OCI-LY3 (cell line): ENCODE measurements around the gene RAMP1.

Source experiments
- H2AFZ ChIP-seq: fragments of 200-600, 300-600 bp; shearing (Covaris generic); 2 replicates; pipeline ENCODE4 v1.6.0; 2014; ENCODE audit warnings: antibody characterized with exemption, low read depth, low read length
- H3K27ac ChIP-seq: fragments of 200-600, 300-600 bp; sonication (generic); 2 replicates; pipeline ENCODE4 v1.5.1; 2014; ENCODE audit warnings: mild to moderate bottlenecking, low read length, moderate library complexity, mixed read lengths
- H3K27me3 ChIP-seq: fragments of 200-600, 300-600 bp; sonication (generic); 2 replicates; pipeline ENCODE4 v1.6.1; 2014; ENCODE audit warnings: low read depth, low read length, mixed read lengths
- H3K36me3 ChIP-seq: fragments of 200-600, 300-600 bp; sonication (generic); replicated peaks from 2 replicates; pipeline ENCODE3; 2014; ENCODE audit warnings: low read depth, low read length, mixed read lengths
- H3K4me1 ChIP-seq: fragments of 300-600, 200-600 bp; sonication (generic); 2 replicates; pipeline ENCODE4 v1.6.1; 2014; ENCODE audit warnings: low read length, mixed read lengths
- H3K4me2 ChIP-seq: fragments of 200-600, 300-600 bp; sonication (generic); 2 replicates; pipeline ENCODE4 v1.6.1; 2014; ENCODE audit warnings: low read length, mixed read lengths
- H3K4me3 ChIP-seq: fragments of 300-600, 200-600 bp; sonication (generic); 2 replicates; pipeline ENCODE4 v1.5.1; 2014; ENCODE audit warnings: antibody characterized with exemption, mild to moderate bottlenecking, low read length, moderate library complexity
- H3K79me2 ChIP-seq: fragments of 300-600, 200-600 bp; shearing (Covaris generic); 2 replicates; pipeline ENCODE4 v1.6.1; 2014; ENCODE audit warnings: mild to moderate bottlenecking, low read length, mixed read lengths
- H3K9ac ChIP-seq: fragments of 300-600, 200-600 bp; shearing (Covaris generic); 2 replicates; pipeline ENCODE4 v1.6.0; 2014; ENCODE audit warnings: mild to moderate bottlenecking, low read length, moderate library complexity
- H3K9me3 ChIP-seq: fragments of 200-600, 300-600 bp; shearing (Covaris generic); 2 replicates; pipeline ENCODE4 v1.6.1; 2014; ENCODE audit warnings: low read length, mixed read lengths; ENCODE audit not compliant: insufficient read depth
- H4K20me1 ChIP-seq: fragments of 200-600, 300-600 bp; sonication (generic); 2 replicates; pipeline ENCODE4 v1.6.1; 2016; ENCODE audit warnings: low read length, mixed read lengths; ENCODE audit not compliant: insufficient read depth
- EZH2phosphoT487 ChIP-seq: fragments of 200-600 bp; shearing (Covaris generic); IDR thresholded peaks from 2 replicates; pipeline ENCODE4 v1.6.1; 2018; ENCODE audit warnings: antibody characterized with exemption, mixed run types, low read depth
- TF ChIP-seq, protein P1 (sequence below): fragments of 200-600, 300-600 bp; sonication (generic); IDR thresholded peaks from 2 replicates; pipeline ENCODE4 v1.5.1; 2014; ENCODE audit warnings: antibody characterized with exemption, low read length, low read depth

Gene RAMP1

DNA sequence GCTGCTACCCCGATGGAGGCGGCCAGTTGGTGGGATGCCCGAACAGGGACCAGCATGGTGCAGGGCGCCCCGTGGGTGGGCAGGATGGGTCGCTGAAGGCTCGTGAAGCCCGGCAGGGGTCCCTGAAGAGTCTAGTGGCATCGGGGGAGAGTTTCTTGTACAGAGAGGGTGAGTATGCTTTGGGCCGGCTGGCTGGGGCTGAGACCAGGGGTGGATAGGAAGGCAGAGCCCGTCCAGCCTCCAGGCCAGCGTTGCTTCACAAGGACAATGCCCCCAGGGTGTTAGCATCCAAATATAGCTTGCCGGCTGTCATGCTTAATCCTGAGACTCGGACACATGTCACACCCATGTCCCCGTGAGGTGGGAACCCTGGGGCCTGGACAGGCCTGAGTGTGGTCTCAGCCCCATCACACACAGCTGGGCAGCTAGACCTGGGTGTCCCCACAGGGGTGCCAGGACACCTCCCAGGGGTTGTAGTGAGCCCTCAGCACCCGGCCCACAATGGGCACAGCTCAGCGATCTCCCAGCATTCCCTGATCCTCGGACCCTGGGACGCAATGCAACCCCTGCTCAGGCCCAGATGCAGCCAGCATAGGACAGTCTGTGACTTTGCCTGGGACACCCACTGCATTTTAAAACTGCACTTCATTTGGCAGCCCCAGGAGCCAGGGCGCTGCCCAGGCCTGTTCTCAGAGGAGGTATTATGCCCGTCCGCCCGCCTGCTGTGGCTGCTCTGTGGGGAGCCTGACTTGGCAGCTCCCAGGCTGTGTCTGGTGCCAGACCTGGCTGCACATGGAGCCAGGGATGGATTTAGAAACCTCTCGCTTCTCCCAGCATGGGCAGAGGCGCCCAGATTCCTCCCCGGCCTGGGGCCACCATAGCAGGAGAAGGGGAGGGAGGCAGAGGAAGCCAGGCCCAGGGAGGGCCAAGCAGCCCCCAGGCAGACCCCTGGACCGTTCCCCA, 36.4 kb downstream of the RAMP1 start:
- Histone ChIP-seq H3K4me1 (peaks cover 43% of the 10 kb centered on the region), H3K9ac (no peak overlapping the region), H4K20me1 (no peaks in the 10 kb centered on the region), H3K79me2 (no peaks in the 10 kb centered on the region; the same call in 1 of the 2 replicates), H3K27me3 (no peaks in the 10 kb centered on the region), H3K4me2 (no peak overlapping the region), H3K36me3 (no peaks in the 10 kb centered on the region), H3K27ac (no peak overlapping the region), H2AFZ (no peak overlapping the region), H3K4me3 (no peak overlapping the region), H3K9me3 (no peaks in the 10 kb centered on the region)
- TF ChIP-seq, protein P1, sequence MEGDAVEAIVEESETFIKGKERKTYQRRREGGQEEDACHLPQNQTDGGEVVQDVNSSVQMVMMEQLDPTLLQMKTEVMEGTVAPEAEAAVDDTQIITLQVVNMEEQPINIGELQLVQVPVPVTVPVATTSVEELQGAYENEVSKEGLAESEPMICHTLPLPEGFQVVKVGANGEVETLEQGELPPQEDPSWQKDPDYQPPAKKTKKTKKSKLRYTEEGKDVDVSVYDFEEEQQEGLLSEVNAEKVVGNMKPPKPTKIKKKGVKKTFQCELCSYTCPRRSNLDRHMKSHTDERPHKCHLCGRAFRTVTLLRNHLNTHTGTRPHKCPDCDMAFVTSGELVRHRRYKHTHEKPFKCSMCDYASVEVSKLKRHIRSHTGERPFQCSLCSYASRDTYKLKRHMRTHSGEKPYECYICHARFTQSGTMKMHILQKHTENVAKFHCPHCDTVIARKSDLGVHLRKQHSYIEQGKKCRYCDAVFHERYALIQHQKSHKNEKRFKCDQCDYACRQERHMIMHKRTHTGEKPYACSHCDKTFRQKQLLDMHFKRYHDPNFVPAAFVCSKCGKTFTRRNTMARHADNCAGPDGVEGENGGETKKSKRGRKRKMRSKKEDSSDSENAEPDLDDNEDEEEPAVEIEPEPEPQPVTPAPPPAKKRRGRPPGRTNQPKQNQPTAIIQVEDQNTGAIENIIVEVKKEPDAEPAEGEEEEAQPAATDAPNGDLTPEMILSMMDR, result no peak
- no peak for TF ChIP-seq EZH2phosphoT487

DNA sequence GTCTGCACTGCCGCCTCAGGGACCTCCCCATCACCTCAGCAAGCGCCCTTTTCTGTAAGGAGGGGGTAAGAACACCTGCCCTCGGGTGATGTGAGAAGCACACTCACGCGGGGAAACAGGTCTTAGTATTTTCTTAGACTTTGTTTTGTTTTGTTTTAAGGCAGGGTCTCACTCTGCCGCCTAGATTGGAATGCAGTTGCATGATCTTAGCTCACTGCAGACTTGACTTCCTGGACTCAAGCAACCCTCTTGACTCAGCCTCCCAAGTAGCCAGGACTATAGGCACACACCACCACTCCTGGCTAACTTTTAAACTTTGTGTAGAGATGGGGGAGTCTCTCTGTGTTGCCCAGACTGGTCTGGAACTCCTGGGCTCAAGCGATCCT, 37.1 kb downstream of the RAMP1 start:
- peaks cover 37% of the 10 kb centered on the region for H3K4me1 ChIP-seq
- no peak overlapping the region for H3K4me3 ChIP-seq
- no peaks in the 10 kb centered on the region for H4K20me1 ChIP-seq
- H3K9ac ChIP-seq, result no peak overlapping the region
- TF ChIP-seq, protein P1, result no peak
- H3K4me2 ChIP-seq, result no peak overlapping the region
- H3K27me3 ChIP-seq, result no peaks in the 10 kb centered on the region
- H3K79me2 ChIP-seq, result no peaks in the 10 kb centered on the region; the same call in 1 of the 2 replicates
- H3K36me3 ChIP-seq, result no peaks in the 10 kb centered on the region
- H2AFZ ChIP-seq, result no peak overlapping the region
- no peaks in the 10 kb centered on the region for H3K9me3 ChIP-seq
- no peak overlapping the region for H3K27ac ChIP-seq

DNA sequence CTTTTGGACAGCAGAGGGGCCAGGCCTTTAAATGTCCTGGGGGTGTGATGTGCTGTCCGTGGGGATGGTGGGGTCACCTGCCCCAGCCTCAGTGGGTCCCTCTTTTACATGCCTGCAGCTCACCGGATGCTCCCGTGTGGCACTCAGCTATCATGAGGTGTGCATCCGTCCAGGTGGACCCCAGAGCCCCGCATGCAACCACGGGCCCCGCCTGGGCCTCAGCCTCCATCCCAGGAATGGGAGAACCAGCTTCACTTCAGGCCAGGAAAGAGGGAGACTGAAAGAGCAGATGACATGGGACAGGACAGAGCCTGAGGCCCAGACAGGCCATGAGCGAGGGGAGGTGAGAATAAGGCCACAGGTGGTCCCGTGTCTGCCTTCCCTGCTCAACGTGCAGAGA, 37.5 kb downstream of the RAMP1 start:
- Histone ChIP-seq H3K4me2 (no peak overlapping the region), H4K20me1 (no peaks in the 10 kb centered on the region), H3K27ac (no peak overlapping the region), H2AFZ (no peak overlapping the region), H3K4me3 (no peak overlapping the region), H3K79me2 (no peaks in the 10 kb centered on the region; the same call in 1 of the 2 replicates), H3K9me3 (no peaks in the 10 kb centered on the region), H3K36me3 (no peaks in the 10 kb centered on the region), H3K9ac (no peak overlapping the region), H3K4me1 (peaks cover 33% of the 10 kb centered on the region), H3K27me3 (no peaks in the 10 kb centered on the region)
- TF ChIP-seq, protein P1, result no peak
- no peak for TF ChIP-seq EZH2phosphoT487

DNA sequence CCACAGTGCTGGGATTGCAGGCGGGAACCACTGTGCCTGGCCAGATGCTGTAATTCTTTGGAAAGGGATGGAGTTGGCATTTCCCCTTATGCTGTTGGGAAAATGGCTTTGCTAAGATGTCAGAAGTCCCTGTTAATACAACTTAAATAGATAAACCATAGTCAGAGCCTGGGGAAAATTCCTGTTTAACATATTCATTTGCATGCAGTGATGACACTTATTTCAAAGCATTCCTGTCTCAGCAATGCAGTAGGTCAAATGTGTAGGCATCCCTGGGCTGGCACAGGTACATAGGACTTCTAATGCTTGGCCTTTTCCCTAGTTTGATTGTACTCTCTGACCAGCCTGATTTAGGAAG, 38.6 kb downstream of the RAMP1 start:
- H3K79me2 ChIP-seq, result no peaks in the 10 kb centered on the region; the same call in 1 of the 2 replicates
- peak overlapping the region; percentile 46 for H3K27ac ChIP-seq
- H3K9me3 ChIP-seq, result no peaks in the 10 kb centered on the region
- H3K4me1 ChIP-seq, result peaks cover 24% of the 10 kb centered on the region
- H3K9ac ChIP-seq, result peak overlapping the region; percentile 55; the same call in 1 of the 2 replicates
- peak overlapping the region; percentile 91; the same call in 1 of the 2 replicates for H2AFZ ChIP-seq
- H4K20me1 ChIP-seq, result no peaks in the 10 kb centered on the region
- TF ChIP-seq, protein P1, result no peak
- TF ChIP-seq EZH2phosphoT487, result no peak
- H3K27me3 ChIP-seq, result no peaks in the 10 kb centered on the region
- H3K36me3 ChIP-seq, result no peaks in the 10 kb centered on the region
- peak overlapping the region; percentile 71 for H3K4me2 ChIP-seq
- peak overlapping the region; percentile 42; the same call in 1 of the 2 replicates for H3K4me3 ChIP-seq
